HG03575 (cell line): ENCODE measurements around the gene HTR3B.
"Not testable (repeated sequence)": the region's sequence is repeated elsewhere in the genome, so short reads cannot be mapped to it uniquely, and the experiment has no call there.

Source experiments
- ATAC-seq: cut with Tn5 transposase; IDR thresholded peaks from one replicate; pipeline ENCODE4 v1.9.1; 2021; ENCODE audit not compliant: unreplicated experiment, insufficient number of reproducible peaks, low FRiP score; ENCODE audit errors: extremely low read depth

Gene HTR3B

DNA sequence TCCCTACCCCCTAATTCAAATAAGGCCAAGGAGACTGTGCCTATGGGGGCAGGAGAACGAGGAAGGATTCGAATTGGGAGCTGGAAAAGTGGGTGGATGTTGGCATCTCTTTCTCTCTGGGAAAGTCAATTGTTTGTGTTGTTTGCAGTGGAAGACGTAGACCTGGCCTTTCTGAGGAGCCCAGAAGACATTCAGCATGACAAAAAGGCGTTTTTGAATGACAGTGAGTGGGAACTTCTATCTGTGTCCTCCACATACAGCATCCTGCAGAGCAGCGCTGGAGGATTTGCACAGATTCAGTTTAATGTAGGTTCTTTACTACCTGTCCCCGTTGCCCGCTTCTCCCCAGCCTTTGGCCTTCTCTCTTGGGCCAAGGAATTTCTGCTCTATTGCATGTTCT is 28.2 kb downstream of the HTR3B start:
- ATAC-seq, result no peak

DNA sequence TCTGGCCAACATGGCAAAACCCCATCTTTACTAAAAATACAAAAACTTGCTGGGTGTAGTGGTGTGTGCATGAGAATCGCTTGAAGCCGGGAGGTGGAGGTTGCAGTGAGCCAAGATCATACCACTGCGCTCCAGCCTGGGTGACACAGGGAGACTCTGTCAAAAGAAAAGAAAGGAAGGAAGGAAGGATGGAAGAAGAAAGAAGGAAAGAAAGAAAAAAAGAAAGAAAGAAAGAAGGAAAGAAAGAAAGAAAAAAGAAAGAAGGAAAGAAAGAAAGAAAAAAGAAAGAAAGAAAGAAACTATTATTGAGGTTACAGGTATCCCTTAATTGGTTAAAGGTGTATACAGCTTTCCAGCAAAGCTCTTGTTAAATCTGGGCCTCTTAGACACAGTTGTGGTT is 29.6 kb downstream of the HTR3B start:
- not testable (repeated sequence) for ATAC-seq

DNA sequence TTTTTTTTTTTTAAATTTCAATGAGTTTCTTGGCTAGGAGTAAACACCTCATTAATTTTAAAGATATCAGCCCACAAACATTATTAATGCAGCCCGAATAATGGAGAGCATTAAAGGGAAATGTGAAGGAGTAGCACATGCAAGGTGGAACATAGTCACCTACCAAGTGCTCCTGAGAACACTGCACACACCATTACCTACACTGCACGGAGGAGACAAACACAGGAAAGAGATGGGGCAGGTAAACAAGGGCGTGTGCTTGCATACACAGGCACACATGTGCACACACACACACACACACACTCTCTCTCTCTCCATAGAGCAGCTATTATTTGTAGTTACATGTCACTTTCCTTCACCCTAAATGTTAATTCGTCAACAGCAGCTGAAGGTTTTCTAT is 30.2 kb downstream of the HTR3B start:
- no peak for ATAC-seq

DNA sequence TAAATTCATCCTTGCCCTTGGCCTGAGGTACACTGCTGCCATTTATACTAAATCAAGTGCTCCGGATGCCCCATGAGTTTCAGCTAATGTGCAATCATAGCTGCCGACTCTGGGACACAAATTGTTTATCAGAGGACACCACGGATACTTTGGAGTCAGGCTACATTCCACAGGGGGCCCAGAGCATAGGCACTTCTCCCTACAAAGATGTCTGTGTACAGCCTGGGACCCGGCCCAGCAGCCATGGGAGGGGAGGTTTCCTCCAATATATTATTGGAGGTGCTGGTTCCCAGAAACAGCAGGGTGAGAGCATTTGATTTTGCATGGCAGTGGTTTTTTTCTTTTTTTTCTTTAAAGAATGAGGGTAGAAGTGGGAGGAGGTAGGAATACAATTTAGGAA is 31.3 kb downstream of the HTR3B start:
- ATAC-seq, result no peak

DNA sequence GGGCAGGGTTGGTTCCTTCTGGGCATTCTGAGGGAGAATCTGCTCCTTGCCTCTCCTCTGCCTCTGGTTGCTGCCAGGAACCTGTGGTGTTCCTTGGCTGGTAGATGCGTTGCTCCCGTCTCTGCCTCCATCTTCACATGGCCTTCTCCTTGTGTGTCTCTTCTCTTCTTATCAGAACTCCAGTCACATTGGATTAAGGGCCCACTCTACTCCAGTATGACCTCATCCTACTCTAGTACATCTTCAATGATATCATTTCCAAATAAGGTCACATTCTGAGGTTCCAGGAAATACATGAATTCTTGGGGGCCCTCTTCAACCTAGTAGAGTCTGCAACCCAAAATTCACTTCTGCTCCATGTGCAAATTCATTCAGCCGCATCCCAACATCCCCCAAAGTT is 33.3 kb downstream of the HTR3B start:
- ATAC-seq, result no peak

DNA sequence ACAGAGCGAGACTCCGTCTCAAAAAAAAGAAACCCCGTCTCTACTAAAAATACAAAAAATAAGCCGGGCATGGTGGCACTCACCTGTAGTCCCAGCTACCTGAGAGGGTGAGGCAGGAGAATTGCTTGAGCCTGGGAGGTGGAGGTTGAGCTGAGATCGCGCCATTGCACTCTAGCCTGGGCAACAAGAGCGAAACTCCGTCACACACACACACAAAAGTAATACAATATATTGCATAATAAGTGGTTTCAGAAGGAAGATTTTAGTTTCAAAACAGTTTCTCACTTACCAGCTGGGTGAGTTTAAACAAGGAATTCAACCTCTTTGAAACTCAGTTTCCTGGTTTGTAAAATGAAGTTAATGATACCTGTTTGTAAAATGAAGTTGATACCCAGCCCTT is 37.7 kb downstream of the HTR3B start:
- no peak for ATAC-seq

DNA sequence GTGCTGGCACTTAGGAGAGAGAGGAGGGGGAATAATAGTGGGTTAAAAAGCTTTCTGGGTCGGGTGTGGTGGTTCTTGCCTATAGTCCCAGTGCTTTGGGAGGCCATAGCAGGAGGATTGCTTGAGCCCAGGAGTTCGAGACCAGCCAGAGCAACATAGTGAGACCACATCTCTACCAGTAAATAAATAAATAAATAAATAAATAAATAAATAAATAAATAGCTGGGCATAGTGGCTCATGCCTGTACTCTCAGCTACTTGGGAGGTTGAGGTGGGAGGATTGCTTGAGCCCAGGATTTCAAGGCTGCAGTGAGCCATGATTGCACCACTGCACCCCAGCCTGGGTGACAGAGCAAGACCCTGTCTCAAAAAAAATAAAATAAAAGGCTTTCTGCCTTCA is 41.6 kb downstream of the HTR3B start:
- ATAC-seq, result not testable (repeated sequence)

DNA sequence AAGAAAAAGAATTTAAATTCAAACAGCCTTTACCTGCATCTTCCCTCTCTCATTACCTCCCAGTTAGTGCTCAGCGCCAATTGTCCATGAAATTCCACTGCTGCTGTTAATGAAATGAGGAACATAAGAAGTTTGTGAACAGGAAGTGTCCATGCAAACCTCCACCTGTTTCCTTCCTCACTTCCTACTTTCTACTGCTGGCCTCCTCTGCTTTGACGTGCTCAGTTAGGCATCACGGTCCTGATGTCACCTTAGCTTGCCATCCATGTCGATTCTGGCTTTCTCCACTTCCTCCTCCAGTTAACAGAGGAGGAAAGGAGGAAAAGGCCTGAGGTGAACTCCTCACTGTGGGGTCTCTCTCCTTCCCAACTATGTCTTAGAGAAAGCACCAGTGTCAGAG is 43.4 kb downstream of the HTR3B start:
- no peak for ATAC-seq

DNA sequence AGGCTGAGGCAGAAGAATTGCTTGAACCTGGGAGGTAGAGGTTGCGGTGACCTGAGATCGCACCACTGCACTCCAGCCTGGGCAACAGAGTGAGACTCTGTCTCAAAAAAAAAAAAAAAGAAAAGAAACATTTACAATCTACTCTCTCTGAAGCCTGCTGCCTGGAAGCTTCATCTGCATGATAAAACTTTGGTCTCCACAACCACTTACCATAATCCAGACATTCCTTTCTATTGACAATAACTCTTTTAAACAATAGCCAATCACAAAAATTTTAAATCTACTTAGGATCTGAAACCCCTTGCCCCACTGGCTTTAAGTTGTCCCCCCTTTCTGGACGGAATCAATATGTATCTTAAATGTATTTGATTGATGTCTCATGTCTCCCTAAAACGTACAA is 45.3 kb downstream of the HTR3B start:
- no peak for ATAC-seq

DNA sequence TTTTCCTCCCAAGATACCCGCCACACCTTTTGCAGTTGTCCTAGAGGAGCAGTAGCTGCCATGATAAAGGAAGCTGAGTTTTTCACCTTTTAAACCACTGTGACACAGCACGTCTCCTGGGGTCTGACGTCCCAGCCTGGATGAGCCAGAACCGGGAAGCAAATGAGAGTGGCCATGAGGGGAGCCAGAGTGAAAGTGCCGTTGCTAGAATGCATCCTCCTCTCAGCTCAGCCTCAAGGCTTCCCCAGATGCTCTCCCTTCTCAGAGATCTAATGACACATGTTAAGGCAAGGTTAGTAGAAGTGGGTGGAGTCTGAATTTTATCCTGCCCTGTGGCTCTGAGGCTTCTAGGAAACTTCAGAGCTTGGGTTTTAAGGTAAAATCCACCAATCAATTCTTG is 46.9 kb downstream of the HTR3B start:
- no peak for ATAC-seq

DNA sequence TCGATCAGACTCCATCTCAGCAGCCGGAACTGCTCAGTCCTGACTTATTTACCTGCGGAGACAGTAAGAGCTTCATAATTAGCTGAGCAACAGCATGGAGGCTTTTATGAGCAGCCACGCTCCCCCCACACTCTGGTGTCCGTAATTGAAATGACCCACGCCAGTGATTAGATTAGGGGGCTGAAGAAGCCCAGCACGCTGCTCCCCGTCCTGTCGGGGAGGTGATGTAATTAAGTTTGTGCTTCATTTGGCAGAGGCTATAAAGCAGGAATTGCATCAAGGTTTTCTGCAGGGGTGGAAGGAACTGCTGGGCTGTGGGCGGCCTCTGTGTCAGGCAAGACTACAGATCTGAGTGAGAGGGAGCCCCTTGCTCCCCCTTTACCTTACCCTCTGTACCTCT is 47.5 kb downstream of the HTR3B start:
- no peak for ATAC-seq

DNA sequence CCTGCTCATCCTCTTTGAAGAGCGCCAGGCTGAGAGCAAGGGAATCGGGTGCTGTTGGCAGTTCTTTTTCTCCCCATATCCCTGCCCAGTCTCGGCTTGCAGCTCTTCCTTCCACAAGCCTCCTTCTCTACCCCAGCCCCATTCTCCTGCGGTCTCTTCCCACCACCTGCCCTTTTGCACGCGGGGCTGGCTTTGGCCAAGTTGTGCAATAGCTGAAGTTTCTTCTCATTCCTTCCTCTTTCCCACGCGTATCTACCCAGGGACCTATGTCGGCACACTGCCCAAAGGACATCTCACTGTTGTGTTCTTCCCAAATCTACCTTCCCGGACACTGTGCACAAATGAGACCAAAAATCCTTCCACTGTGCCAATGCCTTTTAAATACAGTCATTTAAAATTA is 48.0 kb downstream of the HTR3B start:
- no peak for ATAC-seq

DNA sequence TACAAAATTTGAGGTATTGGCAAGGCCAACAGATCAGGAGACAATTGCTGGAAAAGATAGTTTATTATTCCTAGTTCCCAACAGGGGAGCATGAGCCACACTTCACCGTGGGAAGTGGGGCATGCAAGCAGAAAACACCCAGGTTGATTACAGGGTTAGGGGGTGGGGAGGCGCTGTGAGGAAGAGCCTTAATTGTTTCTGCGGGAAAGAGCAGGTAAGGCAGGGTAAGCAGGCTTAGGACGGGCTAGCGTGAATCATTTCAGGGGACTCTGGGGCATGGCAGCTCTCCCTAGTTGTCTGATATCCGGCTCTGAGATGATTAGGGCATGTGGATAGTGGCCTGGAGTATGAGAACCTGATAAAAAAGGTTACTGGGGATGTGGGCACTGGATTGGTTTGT is 49.6 kb downstream of the HTR3B start:
- ATAC-seq, result no peak

DNA sequence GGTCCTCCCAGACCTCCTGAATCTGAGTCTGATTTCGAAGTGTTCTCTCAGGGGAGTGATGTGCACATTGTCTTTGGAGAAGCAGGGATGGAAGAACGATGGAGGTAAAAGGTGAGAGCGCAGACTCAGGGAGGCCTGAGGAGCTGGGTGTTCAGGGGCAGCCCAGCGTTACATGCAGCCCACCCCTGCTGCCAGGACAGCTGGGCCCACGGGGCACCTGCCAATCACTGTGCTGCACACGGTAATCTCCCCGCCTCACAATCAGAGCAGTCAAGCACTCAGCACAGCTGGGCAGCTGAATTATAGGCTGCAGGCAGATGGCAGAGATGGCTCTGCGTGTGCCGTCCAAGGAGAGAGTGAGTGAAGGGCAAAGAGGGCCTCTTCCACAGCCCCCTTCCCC is 52.4 kb downstream of the HTR3B start:
- no peak for ATAC-seq

DNA sequence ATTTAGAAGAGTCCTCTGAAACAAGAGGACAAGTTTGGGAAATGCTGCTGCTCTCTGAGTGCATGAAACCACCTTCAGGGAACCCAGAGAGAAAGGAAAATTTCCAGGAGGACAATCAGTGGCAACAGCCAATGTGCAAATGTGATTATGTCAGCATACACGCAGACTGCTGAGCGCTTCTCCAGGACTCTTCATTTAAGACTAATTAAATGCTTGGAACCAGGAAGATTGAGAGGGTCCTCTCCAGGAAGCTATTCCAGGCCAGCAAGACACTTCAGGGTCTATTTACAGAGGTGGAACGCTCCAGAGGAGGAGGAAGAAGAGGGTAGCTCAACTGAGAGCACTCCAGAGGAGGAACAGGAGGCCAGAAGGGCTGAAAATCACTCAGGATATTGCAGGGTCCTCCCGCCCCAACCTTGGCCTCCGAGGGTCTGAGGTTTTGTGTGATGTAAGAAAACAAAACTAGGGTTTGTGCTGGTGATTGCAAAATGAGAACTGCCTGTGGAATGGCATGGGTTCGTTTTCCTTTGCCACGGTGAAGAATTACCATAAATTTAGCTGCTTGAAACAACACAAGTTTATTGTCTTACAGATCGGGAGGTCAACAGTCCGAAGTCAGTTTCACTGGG is 56.2 kb downstream of the HTR3B start:
- no peak for ATAC-seq

DNA sequence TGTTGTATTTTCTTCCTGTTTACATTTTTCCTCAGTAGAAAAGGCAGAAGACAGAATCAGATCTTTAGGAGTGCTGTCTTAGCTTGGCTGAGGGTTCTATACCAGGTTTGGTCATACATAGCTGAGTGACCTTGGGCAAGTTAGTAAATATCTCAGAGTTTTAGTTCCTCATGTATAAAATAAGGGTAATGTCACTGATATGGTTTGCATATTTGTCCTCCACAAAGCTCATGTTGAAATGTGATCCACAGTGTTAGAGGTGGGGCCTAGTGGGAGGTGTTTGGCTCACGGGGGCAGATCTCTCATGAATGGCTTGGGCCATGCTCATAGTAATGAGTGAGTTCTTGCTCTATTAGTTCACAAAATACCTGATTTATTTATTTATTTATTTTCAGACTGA is 62.8 kb downstream of the HTR3B start:
- no peak for ATAC-seq

DNA sequence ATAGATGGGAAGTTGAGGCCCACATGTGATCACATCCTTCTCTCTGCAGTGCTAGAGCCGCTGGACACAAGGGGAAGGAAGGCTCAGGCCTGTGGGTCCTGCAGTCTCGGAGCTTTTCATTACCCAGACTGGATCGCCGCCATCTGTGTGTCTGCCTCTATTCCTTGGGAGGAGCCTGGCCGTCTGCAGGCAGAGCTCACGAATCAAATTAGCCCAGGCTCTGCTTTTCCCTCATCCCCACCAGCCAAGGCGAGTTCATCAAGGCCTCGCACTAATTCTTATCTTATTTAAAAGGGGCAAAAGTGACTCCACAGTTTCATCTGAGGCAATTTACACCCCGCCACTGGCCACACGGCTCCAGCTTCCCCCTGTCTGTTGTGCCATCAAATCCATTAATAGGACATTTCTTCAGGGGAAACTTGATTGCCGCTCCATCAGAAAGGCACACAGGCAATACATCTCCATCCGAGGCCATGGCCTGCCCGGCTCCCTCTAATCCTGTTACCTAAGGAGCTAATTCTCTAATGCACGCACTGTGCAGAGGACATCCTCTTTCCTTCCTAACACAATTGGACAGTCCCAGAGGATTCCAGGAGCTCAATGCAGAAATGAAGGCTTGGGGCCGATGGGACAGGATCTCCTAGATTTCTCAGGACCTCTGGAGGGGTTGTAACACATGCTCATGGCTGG is 67.1 kb downstream of the HTR3B start:
- no peak for ATAC-seq

DNA sequence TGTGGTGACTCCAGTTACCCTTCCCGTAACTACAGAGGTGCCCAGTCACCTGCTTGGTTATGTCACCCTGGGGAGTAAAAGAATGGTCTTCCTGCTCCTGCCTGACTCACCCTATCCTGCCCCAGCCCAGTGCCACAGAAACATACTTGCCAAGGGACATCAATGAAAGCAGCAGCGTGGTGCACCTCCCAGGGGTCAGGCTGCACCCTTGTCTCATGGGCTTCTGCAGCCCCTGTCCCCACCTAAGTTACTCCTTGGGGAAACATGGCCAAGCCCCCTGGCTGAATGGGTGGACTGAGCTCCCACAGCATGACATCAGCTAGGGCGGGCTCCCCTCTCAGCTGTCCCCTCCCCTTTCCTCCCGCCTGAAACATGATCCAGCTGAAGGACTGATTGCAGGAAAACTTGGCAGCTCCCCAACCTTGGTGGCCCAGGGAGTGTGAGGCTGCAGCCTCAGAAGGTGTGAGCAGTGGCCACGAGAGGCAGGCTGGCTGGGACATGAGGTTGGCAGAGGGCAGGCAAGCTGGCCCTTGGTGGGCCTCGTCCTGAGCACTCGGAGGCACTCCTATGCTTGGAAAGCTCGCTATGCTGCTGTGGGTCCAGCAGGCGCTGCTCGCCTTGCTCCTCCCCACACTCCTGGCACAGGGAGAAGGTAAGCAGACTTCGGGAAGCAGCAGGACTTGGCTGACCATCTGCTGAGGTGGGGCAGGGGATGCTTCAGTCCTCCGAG is 70.3 kb downstream of the HTR3B start, which contains the start of gene HTR3A:
Gene HTR3A (plus strand): TSS at position 368 of the 730 bp plus-strand sequence. CDS start 218 bp downstream, at position 586.
- no peak for ATAC-seq

DNA sequence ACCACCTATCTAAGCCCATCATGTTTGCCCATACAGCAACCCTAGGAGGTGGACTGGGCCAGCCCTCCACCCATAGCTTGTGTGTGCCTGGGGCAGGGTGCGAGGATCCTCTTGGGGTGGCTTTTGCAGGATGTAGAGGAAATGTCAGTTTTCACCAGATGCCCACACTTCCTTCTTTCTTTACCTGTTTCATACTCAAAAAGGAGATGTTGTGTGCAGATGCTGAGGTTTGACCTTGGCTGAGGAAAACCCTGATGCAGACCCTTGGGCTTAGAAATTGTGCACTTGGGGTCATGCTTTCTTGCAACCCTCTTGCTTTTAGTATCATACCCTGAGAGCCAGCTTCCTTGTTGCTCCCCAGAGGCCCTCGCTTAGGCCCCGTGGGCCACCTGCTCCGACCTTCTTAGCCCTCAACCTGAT is 72.5 kb downstream of the HTR3B start:
- ATAC-seq, result no peak

DNA sequence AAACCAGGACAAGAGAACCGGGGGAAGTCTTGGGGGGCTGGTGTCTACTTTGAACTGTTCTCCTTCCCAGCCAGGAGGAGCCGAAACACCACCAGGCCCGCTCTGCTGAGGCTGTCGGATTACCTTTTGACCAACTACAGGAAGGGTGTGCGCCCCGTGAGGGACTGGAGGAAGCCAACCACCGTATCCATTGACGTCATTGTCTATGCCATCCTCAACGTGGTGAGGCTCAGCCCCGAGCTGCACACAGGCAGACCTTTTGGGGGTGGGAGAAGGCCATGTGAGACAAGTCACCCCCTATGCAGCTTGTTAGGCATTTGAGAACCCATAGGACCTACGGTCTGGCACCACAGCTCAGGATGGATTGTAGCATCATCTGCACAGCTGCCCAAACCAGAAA is 73.1 kb downstream of the HTR3B start:
- ATAC-seq, result no peak
